DND-41 (cell line): ENCODE results near the gene AMPH.

ENCODE experiments used
- CTCF ChIP-seq: IDR thresholded peaks from 2 replicates; pipeline ENCODE4 v1.5.1; 2012; ENCODE audit warnings: borderline replicate concordance, low read length, moderate library complexity, mild to moderate bottlenecking; ENCODE audit not compliant: poor library complexity, severe bottlenecking; ENCODE audit errors: extremely low read depth
- EZH2 ChIP-seq: IDR thresholded peaks from 3 replicates; pipeline ENCODE4 v1.6.1; 2012; ENCODE audit warnings: borderline replicate concordance, low read depth, mild to moderate bottlenecking, moderate library complexity, low read length, inconsistent platforms; ENCODE audit not compliant: severe bottlenecking

DNA sequence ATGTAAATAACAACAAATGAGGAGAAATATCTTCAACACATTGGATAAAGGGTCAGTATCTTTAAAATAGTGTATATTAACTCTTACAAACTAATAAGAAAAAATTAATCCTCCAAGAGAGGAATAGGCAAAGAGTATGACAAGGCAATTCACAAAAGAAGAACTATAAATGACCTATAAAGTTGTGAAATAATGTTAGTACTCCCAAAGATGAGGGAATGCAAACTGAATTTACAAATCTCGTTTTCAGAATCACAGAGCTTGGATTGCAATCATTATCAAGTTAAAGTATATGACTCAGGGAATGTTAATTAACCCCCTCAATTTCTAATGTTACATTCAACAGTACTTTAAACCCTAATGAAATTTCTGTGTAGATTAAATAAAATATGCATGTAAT lies 270.4 kb downstream of the AMPH start:
- TF ChIP-seq CTCF (no peak), EZH2 (no peak)
